Ecto neural progenitor cell (in vitro differentiated cells): ENCODE results near the gene UBE2QL1.

Experiments
- DNase-seq: peaks from one replicate; pipeline ENCODE4 v3.0.0-alpha.2; 2018; ENCODE audit warnings: low spot score

The UBE2QL1 gene

GRCh38 chr5:6455571-6456200 is 7.0 kb downstream of the UBE2QL1 start:
- no peak for DNase-seq

- no peak for DNase-seq
Observed at GRCh38 chr5:6456766-6457370, 8.2 kb downstream of the UBE2QL1 start.

DNA sequence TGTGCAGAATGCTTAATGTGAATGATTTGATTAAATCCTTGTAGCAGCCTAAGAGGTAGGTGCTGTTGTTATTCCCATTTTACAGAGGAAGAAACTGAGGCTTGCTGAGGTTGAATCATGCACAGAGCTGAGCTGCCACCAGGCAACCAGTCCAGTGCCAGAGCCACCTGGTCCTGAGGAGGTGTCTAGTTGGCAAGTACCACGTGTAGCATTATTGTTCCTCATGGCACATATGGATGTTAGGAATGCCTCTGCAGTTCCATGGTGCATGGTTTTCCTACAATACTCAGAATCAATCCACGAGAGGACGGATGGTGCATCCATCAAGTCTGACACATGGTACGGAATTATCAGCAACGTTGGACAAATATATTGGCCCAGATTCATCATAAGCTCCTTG is 8.9 kb downstream of the UBE2QL1 start:
- DNase-seq = no peak

DNA sequence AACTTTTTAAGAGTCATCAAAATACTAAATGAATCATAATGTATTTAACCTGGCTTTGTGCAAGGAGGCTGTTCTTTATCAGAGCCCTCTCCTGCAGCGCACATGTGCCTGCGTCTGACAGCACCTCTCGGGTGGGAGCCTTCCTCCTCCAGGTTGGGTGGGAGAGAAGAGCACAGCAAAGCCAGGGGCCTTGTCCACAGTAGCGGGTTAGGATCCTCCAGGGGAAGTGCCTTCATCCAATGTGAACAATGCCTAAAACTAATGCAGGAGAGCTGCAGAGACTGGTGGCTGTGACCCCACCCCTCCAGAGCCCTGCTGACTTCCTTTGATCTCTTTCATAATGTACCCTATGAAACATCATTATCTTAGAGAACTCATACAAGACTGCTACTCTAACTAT is 10.2 kb downstream of the UBE2QL1 start:
- no peak for DNase-seq

GRCh38 chr5:6459896-6460295 is 11.2 kb downstream of the UBE2QL1 start:
- DNase-seq = no peak

- DNase-seq = no peak
Observed at GRCh38 chr5:6461006-6461405, 12.3 kb downstream of the UBE2QL1 start.

- DNase-seq = no peak
Observed at GRCh38 chr5:6461793-6462650, 13.4 kb downstream of the UBE2QL1 start.

DNA sequence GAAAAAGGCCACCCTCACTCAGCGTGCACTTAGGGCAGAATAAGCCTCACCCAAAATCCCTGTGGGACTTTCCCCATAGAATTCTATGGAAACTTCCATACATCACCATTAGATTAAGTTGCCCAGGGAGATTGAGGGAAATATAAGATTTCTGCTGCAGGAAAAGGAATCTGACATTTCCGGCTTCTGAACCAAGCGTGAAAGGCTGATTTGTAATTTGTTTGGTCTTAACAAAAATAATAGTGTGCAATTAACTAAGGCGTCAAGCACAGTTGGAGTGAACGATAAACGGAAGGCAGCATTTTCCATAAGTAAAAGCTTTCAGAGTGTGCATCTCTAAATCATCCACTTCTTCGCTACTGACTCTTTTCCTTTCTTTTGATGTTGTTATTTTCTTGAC is 14.0 kb downstream of the UBE2QL1 start:
- DNase-seq = no peak

DNA sequence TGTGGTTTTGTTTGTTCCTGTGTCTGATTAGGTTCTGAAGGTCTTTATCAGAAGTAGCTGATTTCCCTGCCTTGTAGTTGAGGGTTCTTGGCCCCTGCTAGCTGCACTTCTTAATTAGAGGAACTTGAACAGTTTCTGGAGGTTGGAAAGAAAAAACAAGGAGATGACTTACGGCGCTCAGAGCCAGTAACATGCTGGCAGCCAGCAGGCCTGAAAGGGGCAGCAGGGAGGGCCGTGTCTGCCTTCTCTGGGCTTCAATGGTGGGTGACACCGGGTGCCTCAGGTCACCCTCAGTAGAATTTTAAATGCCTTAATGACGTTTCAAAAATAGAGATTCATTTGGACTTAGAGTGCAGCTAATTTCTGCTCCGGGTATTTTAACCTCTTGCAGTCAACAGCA is 15.8 kb downstream of the UBE2QL1 start:
- no peak for DNase-seq

DNA sequence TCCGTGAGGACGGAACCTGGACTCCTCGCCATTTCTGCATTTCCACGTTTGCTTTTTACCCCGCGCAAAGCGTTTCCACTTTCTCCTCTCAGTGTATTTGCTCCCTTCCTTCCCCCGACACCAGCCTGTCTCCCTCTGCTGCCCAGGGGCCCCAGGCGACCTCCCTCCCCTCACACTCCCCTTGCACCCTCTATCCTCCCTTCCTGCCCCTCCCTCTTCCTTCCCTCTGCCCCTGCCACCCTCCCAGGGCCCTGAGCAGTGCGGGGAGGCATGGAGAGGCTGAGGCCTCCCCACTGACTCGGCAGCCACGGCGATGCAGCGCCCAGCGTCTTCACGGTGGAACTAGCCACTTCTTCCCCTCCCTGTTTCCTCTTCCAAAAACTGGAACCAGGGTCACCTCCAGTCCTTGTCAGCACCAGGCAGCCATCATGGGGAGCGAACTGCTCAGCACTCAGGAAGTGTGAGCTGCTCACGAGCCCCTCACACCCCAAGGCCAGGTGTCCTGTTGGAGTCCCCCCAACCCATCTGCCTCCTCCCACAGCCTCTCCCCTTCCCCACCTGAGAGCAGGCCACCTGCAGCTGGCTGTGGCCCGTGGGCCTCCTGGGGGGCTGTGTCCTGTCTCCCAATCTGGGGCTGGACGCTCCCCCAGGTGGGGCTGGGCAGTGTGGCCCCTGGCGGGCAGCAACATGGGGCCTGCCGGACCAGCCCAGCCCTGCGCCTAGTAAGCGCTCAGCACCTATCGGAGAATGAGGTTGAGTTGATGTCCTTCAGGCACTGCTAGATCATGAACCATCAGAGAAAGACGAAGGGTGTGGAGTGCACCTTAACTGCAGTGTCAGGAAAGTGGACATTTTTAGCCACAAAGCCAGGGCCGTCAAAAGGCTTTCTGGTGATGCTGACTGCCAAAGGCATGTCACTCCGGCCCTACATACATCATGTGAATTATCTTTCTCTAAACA is 17.5 kb downstream of the UBE2QL1 start:
- peak; percentile 27 for DNase-seq

DNA sequence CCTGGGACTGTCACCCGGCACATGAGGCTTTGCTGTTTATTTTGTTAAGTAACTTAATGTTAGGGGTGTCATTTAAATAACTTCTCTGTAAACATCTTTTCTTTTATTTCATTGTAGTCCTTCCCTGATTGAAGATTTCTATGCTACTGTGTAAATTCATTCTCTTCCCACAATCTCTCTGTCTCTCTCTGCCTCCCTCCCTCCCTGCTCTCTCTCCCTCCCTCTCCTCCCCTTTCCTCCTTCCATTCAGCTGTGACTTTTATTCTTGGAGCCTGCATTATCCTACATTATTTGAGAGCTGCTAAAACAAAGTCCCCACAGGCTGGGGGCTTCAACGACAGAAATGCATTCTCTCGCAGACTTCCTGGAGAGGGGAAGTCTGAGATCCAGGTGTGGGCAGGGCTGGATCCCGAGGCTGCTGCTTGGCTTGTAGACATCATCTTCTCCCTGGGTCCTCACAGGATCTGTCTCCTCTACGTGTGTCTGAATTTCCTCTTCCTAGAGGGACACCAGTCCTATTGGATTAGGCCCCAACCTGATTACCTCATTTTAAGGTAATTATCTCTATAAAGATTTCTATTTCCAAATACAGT is 18.4 kb downstream of the UBE2QL1 start:
- DNase-seq = no peak

GRCh38 chr5:6467591-6467990 is 18.9 kb downstream of the UBE2QL1 start:
- no peak for DNase-seq

DNA sequence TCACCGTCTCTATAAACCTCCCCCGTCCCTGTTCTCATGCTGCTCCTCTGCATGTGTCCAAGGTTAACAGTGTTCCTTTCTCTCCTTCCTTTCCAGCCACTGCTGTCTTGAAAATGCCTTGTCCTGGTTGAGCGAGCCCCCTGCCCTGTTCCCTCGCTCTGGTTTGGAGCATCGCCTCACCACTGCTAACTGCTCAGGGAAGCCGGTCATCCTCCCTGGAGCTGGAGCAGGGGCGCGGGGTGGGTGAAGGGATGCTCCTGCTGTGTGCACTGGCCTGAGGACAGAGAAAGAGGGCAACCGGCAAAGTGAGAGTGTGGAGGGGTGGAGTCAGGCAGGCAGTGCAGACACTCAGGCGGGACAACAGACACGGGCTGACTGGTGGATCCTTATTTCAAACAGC is 19.4 kb downstream of the UBE2QL1 start:
- no peak for DNase-seq

DNA sequence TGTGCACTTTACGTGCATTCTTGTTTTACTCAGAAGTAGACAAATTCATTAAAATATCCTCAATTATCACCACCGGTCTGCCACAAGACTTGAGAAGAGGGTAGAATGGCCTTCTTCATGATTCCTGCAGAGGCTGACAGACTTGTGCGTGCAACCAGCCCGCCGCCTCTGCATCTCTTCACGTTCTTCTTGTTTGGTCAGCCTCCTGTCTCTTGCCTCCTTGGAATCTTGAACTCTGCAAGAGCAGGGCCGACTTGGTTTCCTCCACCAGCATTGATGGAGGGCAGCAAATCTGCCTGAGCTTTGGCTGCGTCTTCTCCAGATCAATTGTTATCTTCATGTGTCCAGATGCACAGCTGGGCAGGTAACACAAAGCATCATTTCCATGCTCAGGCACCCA is 20.2 kb downstream of the UBE2QL1 start:
- DNase-seq = no peak

GRCh38 chr5:6469836-6470235 is 21.2 kb downstream of the UBE2QL1 start:
- no peak for DNase-seq

DNA sequence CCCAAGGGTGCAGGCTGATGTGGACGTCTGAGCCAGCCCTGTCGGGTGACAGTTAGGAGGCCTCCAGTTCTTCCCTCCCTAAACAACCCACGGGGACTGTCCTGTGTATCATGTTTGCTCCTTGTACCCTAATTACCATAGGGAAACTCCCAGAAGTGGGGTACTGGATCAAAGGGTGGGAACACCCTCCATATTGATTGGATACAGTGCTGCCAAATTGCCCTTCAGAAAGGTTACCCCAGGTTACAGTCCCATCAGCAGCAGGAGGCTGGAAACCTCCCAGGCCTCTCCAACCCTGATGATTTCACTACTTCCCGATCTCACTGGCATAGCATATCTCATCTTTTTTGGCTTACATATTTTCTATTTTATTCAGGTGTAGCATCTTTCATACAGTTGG is 22.0 kb downstream of the UBE2QL1 start:
- no peak for DNase-seq

GRCh38 chr5:6471252-6471651 is 22.6 kb downstream of the UBE2QL1 start:
- DNase-seq = no peak

GRCh38 chr5:6472792-6473191 is 24.1 kb downstream of the UBE2QL1 start:
- DNase-seq = no peak

- DNase-seq = no peak
Observed at GRCh38 chr5:6473284-6473683, 24.6 kb downstream of the UBE2QL1 start.

- peak; percentile 69 for DNase-seq
Observed at GRCh38 chr5:6475626-6476312, 27.1 kb downstream of the UBE2QL1 start.

DNA sequence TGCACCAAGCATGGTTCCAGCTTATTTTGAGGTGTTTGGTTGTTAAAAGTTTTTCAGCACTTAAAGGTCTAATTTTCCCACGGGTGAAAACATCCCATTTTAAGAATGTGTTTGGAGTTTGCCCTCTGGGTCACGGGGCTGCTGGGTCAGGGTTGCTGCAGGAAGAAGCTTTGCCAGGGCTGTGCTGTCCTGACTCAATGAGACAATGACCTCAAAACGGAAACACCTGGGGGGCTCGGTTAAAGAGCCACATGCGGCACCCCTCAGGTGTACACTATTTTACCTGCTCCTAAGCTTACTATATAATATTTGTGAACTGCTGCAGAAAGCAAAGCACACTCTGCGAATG is 27.6 kb downstream of the UBE2QL1 start:
- DNase-seq = no peak
